H1 (cell line): ENCODE measurements around the gene GPR143. TPM values are rescaled to one million over a fixed set of nuclear protein-coding genes. Genes with fewer than 3 reads are reported as not detected.

Source experiments
- CTCF ChIA-PET: fragments of 300-600 bp; sonication (Branson Sonifier 250); formaldehyde crosslinking; loops from one replicate; lab custom pipeline; 2021; ENCODE audit not compliant: partially characterized antibody; lab: Charles Lee
- POLR2A ChIA-PET: fragments of 300-600 bp; sonication (Branson Sonifier 250); formaldehyde crosslinking; loops from one replicate; lab custom pipeline; 2021; ENCODE audit warnings: inconsistent platforms; ENCODE audit not compliant: partially characterized antibody; lab: Charles Lee
- DNase-seq, 2 experiments: peaks; one replicate each; pipeline versions ENCODE4 v3.0.0 to v3.0.0-alpha.2; 2010 to 2022; ENCODE audit warnings: low spot score in 2 of 2, low read depth in 1 of 2, mixed read lengths in 1 of 2
- FAIRE-seq: peaks from 2 replicates; lab custom pipeline; 2011; peaks lifted over from hg19 to GRCh38; lab: Jason Lieb, UNC
- H2AFZ ChIP-seq: 2 replicates; pipeline ENCODE4 v1.8.1; 2012; ENCODE audit warnings: low read length, inconsistent platforms
- H2AK5ac ChIP-seq: 2 replicates; pipeline ENCODE4 v1.6.1; 2013; ENCODE audit warnings: low read depth, low read length
- H2BK120ac ChIP-seq: replicated peaks from 2 replicates; pipeline ENCODE3; 2013; ENCODE audit warnings: low read depth, low read length, inconsistent platforms
- H2BK12ac ChIP-seq: 2 replicates; pipeline ENCODE4 v1.6.1; 2013; ENCODE audit warnings: low read depth, low read length
- H2BK15ac ChIP-seq: 2 replicates; pipeline ENCODE4 v1.6.1; 2013; ENCODE audit warnings: low read length
- H2BK20ac ChIP-seq: 2 replicates; pipeline ENCODE4 v1.6.1; 2013; ENCODE audit warnings: low read length
- H2BK5ac ChIP-seq: 2 replicates; pipeline ENCODE4 v1.6.1; 2013; ENCODE audit warnings: low read depth, low read length
- H3K14ac ChIP-seq: 2 replicates; pipeline ENCODE4 v1.6.1; 2013; ENCODE audit warnings: inconsistent platforms; ENCODE audit not compliant: insufficient read length
- H3K18ac ChIP-seq: 2 replicates; pipeline ENCODE4 v1.6.1; 2013; ENCODE audit warnings: low read length; ENCODE audit errors: extremely low read depth
- H3K23ac ChIP-seq: 2 replicates; pipeline ENCODE4 v1.6.1; 2013; ENCODE audit warnings: inconsistent platforms; ENCODE audit not compliant: insufficient read length
- H3K23me2 ChIP-seq: 2 replicates; pipeline ENCODE4 v1.6.1; 2013; ENCODE audit warnings: low read depth, low read length
- H3K27ac ChIP-seq: 2 replicates; pipeline ENCODE4 v1.6.1; 2011; ENCODE audit warnings: low read depth, low read length, inconsistent platforms
- H3K27me3 ChIP-seq, 4 experiments: replicated peaks in 1 of 4; 1 replicate in 1 of 4; 2 replicates in 3 of 4; pipeline versions ENCODE4 v1.6.1 to v1.8.1; 2011 to 2013; ENCODE audit warnings: low read length in 3 of 4, mild to moderate bottlenecking in 3 of 4, inconsistent platforms in 2 of 4, mixed read lengths in 2 of 4, moderate library complexity in 1 of 4; ENCODE audit not compliant: control insufficient read depth in 3 of 4, insufficient read depth in 3 of 4; ENCODE audit errors: extremely low read depth in 1 of 4
- H3K36me3 ChIP-seq, 4 experiments: 2 replicates each; pipeline versions ENCODE4 v1.6.1 to v1.8.1; 2011 to 2013; ENCODE audit warnings: mild to moderate bottlenecking in 4 of 4, low read length in 3 of 4, moderate library complexity in 2 of 4, control low read depth in 1 of 4, inconsistent platforms in 1 of 4; ENCODE audit not compliant: insufficient read depth in 4 of 4, control insufficient read depth in 2 of 4
- H3K4ac ChIP-seq: replicated peaks from 2 replicates; pipeline ENCODE3; 2013; ENCODE audit warnings: low read length, low read depth, mixed read lengths, inconsistent platforms; ENCODE audit not compliant: insufficient read length
- H3K4me1 ChIP-seq, 4 experiments: replicated peaks in 1 of 4; 1 replicate in 1 of 4; 2 replicates in 3 of 4; pipeline versions ENCODE4 v1.6.1 to v1.8.1; 2011 to 2013; ENCODE audit warnings: low read length in 3 of 4, inconsistent platforms in 2 of 4, mixed read lengths in 1 of 4; ENCODE audit not compliant: insufficient read depth in 4 of 4, control insufficient read depth in 3 of 4
- H3K4me2 ChIP-seq, 2 experiments: 2 replicates each; pipeline versions ENCODE4 v1.6.1 to v1.8.1; 2011 to 2013; ENCODE audit warnings: low read depth in 2 of 2, low read length in 2 of 2, control low read depth in 1 of 2, inconsistent platforms in 1 of 2, mild to moderate bottlenecking in 1 of 2; ENCODE audit not compliant: insufficient read depth in 1 of 2
- H3K4me3 ChIP-seq, 4 experiments: fragments of 200-600, 300-600 bp in 1 of 4; sonication (generic), shearing (Covaris generic), sonication (Bioruptor Twin) in 1 of 4; 2 replicates each; pipeline versions ENCODE4 v1.5.1 to v1.8.1; 2011 to 2016; ENCODE audit warnings: low read length in 4 of 4, low read depth in 3 of 4, control low read depth in 2 of 4, inconsistent platforms in 2 of 4, mild to moderate bottlenecking in 2 of 4, mixed read lengths in 1 of 4, moderate library complexity in 1 of 4; ENCODE audit not compliant: insufficient read depth in 2 of 4; ENCODE audit errors: extremely low read depth in 1 of 4
- H3K56ac ChIP-seq: replicated peaks from 2 replicates; pipeline ENCODE3; 2013; ENCODE audit warnings: low read depth, mild to moderate bottlenecking, mixed read lengths, low read length, inconsistent platforms; ENCODE audit not compliant: insufficient read length
- H3K79me1 ChIP-seq: 2 replicates; pipeline ENCODE4 v1.6.1; 2013; ENCODE audit warnings: low read depth, low read length, control low read depth
- H3K79me2 ChIP-seq, 2 experiments: 2 replicates each; pipeline versions ENCODE4 v1.6.1 to v1.8.1; 2012 to 2013; ENCODE audit warnings: low read length in 2 of 2, mild to moderate bottlenecking in 2 of 2, inconsistent platforms in 1 of 2; ENCODE audit not compliant: insufficient read depth in 2 of 2, control insufficient read depth in 1 of 2
- H3K9ac ChIP-seq, 4 experiments: replicated peaks in 1 of 4; 1 replicate in 1 of 4; 2 replicates in 3 of 4; pipeline versions ENCODE4 v1.6.1 to v1.8.1; 2011 to 2013; ENCODE audit warnings: low read depth in 3 of 4, low read length in 3 of 4, control low read depth in 2 of 4, mild to moderate bottlenecking in 2 of 4, moderate library complexity in 2 of 4, inconsistent platforms in 1 of 4; ENCODE audit errors: extremely low read depth in 1 of 4
- H3K9me3 ChIP-seq, 2 experiments: 2 replicates each; pipeline versions ENCODE4 v1.6.1 to v1.8.1; 2012 to 2013; ENCODE audit warnings: mild to moderate bottlenecking in 2 of 2, moderate library complexity in 2 of 2, control low read depth in 1 of 2, inconsistent platforms in 1 of 2, low read depth in 1 of 2, low read length in 1 of 2, mixed read lengths in 1 of 2; ENCODE audit not compliant: insufficient read depth in 2 of 2
- H4K20me1 ChIP-seq, 2 experiments: replicated peaks in 1 of 2; 2 replicates each; pipeline versions ENCODE3 to v1.8.1; 2011 to 2013; ENCODE audit warnings: inconsistent platforms in 2 of 2, low read length in 2 of 2, mild to moderate bottlenecking in 1 of 2; ENCODE audit not compliant: insufficient read depth in 2 of 2, control insufficient read depth in 1 of 2
- H4K5ac ChIP-seq: 2 replicates; pipeline ENCODE4 v1.6.1; 2013; ENCODE audit warnings: low read length, low read depth, mixed read lengths, inconsistent platforms; ENCODE audit not compliant: insufficient read length
- H4K8ac ChIP-seq: 2 replicates; pipeline ENCODE4 v1.8.0; 2013; ENCODE audit warnings: mild to moderate bottlenecking, moderate library complexity, low read length, inconsistent platforms; ENCODE audit not compliant: insufficient read depth; ENCODE audit errors: extremely low read depth
- H4K91ac ChIP-seq: replicated peaks from 2 replicates; pipeline ENCODE3; 2013; ENCODE audit warnings: low read length, mixed read lengths, inconsistent platforms; ENCODE audit not compliant: insufficient read length
- ATF3 ChIP-seq: IDR thresholded peaks from 2 replicates; pipeline ENCODE4 v1.6.1; 2011; ENCODE audit warnings: low read depth, mild to moderate bottlenecking, low read length; ENCODE audit not compliant: insufficient read depth
- CBX5 ChIP-seq: fragments of 300-800, 300-1000 bp; sonication (generic); IDR thresholded peaks from 2 replicates; pipeline ENCODE4 v1.7.1; 2016; ENCODE audit warnings: antibody characterized with exemption, low read length, low read depth
- KDM4A ChIP-seq: IDR thresholded peaks from one replicate; pipeline ENCODE4 v1.7.1; 2012; ENCODE audit warnings: low read depth, mild to moderate bottlenecking, moderate library complexity, low read length, inconsistent platforms; ENCODE audit not compliant: severe bottlenecking
- NRF1 ChIP-seq: IDR thresholded peaks from 2 replicates; pipeline ENCODE4 v1.6.1; 2011; ENCODE audit warnings: mild to moderate bottlenecking, low read depth, low read length, improper control_type of control experiment
- SIRT6 ChIP-seq: IDR thresholded peaks from one replicate; pipeline ENCODE4 v1.7.1; 2012; ENCODE audit warnings: low read length, inconsistent platforms
- SP4 ChIP-seq: IDR thresholded peaks from 2 replicates; pipeline ENCODE4 v1.6.1; 2012; ENCODE audit warnings: low read length, inconsistent platforms
- TAF1 ChIP-seq: IDR thresholded peaks from 2 replicates; pipeline ENCODE4 v1.6.1; 2011; ENCODE audit warnings: mild to moderate bottlenecking, low read depth, low read length
- WGBS, 2 experiments: shearing (Covaris generic) in 1 of 2; methylation state at CpG; one replicate each; pipeline versions ENCODE4 v1.1.6 to v1.1.7; 2013 to 2015; ENCODE audit warnings: low lambda C conversion rate in 2 of 2, mixed read lengths in 2 of 2, inconsistent platforms in 1 of 2, low coverage in 1 of 2, missing lambda C conversion rate in 1 of 2; ENCODE audit not compliant: insufficient replicate concordance in 2 of 2, insufficient coverage in 1 of 2, insufficient read length in 1 of 2; ENCODE audit errors: extremely low coverage in 1 of 2, missing lambda C conversion rate in 1 of 2; 5-methylcytosine and 5-hydroxymethylcytosine counted together
- polyA plus RNA-seq, 7 experiments: library from polyadenylated mRNA; depleted of rRNA in 3 of 7; stranded (reverse) in 5 of 7; unstranded in 2 of 7; fragments of >200 nt in 5 of 7; fragments of 200-250 nt in 2 of 7; gene quantifications; 1 replicate in 5 of 7; 2 replicates in 1 of 7; 4 replicates in 1 of 7; pipeline versions ENCODE4 v1.2.1 to v1.2.3, GENCODE V29; 2011 to 2013; ENCODE audit warnings: missing spikeins in 2 of 7, mixed read lengths in 2 of 7
- total RNA-seq: library from RNA; stranded (reverse); fragmentation: NEBNext Ultra II Directional; extraction: Animal tissue kit (Norgen Biotek cat#: 25700); gene quantifications from 2 replicates; pipeline ENCODE4 v1.2.1, GENCODE V29; 2021

GPR143 gene
- total and polyA plus RNA-seq, 2 of the 8 experiments (the other 6 are each of a cell fraction or from before 2014, with no cell fraction given): 18.5 to 30.7 TPM

- Histone ChIP-seq H3K4me2 (no peak overlapping the region), H2AFZ (no peak overlapping the region), H3K23me2 (no peaks in the 10 kb centered on the region), H2BK12ac (no peak overlapping the region), H3K27me3 (no peaks in the 10 kb centered on the region), H2AK5ac (no peak overlapping the region), H3K9me3 (peaks cover 0 to 2% of the 10 kb centered on the region in 2 experiments; a peak in 1 of 4 replicates), H4K20me1 (no peaks in the 10 kb centered on the region), H3K27ac (no peak overlapping the region), H4K8ac (no peak overlapping the region), H2BK5ac (no peak overlapping the region), H3K4ac (no peak overlapping the region), H2BK120ac (no peak overlapping the region), H4K91ac (no peak overlapping the region), H3K4me3 (no peak overlapping the region), H3K4me1 (no peaks in the 10 kb centered on the region), H3K56ac (no peak overlapping the region), H2BK20ac (no peak overlapping the region), H3K79me1 (no peaks in the 10 kb centered on the region), H3K23ac (no peak overlapping the region), H3K14ac (no peak overlapping the region), H2BK15ac (no peak overlapping the region), H3K18ac (no peak overlapping the region), H4K5ac (no peak overlapping the region), H3K36me3 (peaks cover 0 to 26% (median 14%) of the 10 kb centered on the region in 4 experiments; a peak in 6 of 8 replicates), H3K79me2 (no peaks in the 10 kb centered on the region), H3K9ac (no peak overlapping the region)
- TF ChIP-seq SP4: no peak
- TF ChIP-seq ATF3: no peak
- TF ChIP-seq SIRT6: no peak
- TF ChIP-seq KDM4A: no peak
- TF ChIP-seq NRF1: no peak
- TF ChIP-seq TAF1: no peak
- TF ChIP-seq CBX5: no peak
- FAIRE-seq (no peak), DNase-seq (no peak)
- ChIA-PET POLR2A (no interaction called here), CTCF (interaction anchor here (0.7 kb wide), 2 partner anchors 18 to 496 kb away, joined by 3 read pairs; no protein-coding TSS in a partner anchor)
- 94% methylated on average over 10 of the region's 13 CpGs; no CpG with 5 or more reads in 1 of the 2 experiments for WGBS, 2 experiments
Observed at GRCh38 chrX:9707306-9708033, 58.2 kb downstream of the GPR143 start.
